SH-SY5Y (cell line): ENCODE results near the gene SACS.

Experiments used
- GATA2 ChIP-seq: IDR thresholded peaks from 2 replicates; pipeline ENCODE4 v1.6.1; 2011; ENCODE audit warnings: mild to moderate bottlenecking, low read depth, low read length
- GATA3 ChIP-seq: IDR thresholded peaks from 2 replicates; pipeline ENCODE4 v1.6.1; 2011; ENCODE audit warnings: low read depth, mild to moderate bottlenecking, low read length, moderate library complexity

GRCh38 chr13:23392313-23392712, 41.2 kb downstream of the SACS start:
- TF ChIP-seq GATA2 (no peak), GATA3 (no peak)
